Suppressor macrophage (primary cell): Measurements from ENCODE around the gene DCAF15.
A peak's percentile ranks its signal among the peaks of the same experiment; 100 is the strongest.

Experiments
- DNase-seq, 4 experiments: peaks; one replicate each; pipeline ENCODE4 v3.0.0-alpha.2; 2020 to 2022

The DCAF15 gene

DNA sequence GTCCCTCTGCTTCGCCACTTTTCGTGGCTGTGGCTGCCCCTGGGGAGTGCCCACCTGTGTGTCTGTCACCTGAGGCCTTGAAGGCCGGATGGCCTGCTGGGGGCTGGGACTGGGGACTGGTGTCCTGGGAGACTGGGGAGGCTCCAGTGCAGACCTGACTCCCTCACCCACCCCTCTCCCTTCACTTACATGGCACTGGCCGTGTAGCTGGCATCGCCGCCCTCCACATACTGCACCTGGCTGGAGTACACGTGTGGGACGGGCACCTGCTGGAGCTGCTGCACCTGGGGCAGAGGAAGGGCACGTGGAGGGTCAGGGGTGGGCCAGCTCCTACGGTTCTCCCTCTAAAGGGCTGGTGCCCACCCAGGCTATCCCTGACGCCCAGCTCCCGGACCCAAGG is 25.5 kb downstream of the DCAF15 start:
- DNase-seq = no peak

DNA sequence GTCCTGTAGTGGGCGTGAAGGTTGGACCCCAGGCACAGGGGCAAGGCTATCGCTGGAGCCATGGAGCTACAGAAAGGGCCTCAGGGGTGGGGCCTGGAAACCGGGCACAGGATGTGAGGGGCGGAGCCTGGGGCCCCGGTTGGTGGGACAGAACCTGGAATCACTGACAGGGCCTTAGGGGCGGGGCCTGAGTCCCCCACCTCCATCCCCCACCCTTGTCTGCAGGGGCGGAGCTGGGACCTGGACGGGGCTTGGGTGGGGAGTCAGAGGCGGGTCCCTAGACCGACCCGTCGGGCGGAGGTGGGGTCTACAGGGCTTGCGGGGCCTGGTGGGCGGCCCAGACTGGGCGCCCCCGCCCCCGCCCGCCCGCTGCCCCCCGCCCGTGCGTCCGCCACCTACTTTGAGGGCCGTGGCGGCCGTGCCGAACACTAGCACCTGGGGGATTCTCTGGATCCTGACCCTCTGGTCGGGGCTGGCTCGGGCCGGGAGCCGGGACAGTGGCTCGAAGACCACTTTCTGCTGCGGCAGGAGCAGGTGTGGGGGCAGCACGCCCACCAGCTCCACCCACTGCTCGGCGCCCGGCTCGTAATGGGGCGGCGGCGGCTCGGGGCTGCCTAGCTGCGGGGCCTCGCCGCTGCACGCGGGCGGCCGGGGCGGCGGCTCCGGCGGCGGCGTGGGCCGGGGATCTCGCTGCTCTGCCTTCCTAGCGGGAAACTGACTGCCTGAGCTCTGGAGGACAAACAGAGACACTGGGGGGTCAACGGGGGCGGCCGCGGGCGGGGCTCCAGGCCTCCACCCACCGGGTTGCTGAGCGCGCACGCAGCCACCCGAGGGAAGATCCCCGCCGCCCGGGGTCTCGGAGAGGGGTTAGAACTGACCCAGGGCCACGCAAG is 26.3 kb downstream of the DCAF15 start:
- DNase-seq = peak in 3 of 4 experiments; percentile 10 to 49 (median 39)

DNA sequence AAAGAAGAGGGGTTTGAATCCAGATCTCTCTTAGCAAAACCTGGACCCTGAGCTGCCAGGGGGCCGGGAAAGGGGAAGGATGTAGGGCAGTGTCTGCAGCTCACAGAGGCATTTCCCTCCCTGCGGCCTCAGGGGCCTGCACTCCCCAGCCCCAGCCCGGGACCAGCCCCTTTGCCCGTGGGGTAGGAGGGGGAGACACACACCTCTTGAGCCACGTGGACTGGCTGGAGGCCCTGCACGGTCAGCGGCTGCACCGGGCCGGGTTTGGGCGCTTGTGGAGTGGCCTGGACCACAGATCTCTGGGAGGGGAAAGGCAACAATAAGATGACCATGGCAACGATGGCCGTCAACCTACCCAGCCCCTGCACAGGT is 26.9 kb downstream of the DCAF15 start:
- DNase-seq = peak; percentile 21 to 48 (median 36)

DNA sequence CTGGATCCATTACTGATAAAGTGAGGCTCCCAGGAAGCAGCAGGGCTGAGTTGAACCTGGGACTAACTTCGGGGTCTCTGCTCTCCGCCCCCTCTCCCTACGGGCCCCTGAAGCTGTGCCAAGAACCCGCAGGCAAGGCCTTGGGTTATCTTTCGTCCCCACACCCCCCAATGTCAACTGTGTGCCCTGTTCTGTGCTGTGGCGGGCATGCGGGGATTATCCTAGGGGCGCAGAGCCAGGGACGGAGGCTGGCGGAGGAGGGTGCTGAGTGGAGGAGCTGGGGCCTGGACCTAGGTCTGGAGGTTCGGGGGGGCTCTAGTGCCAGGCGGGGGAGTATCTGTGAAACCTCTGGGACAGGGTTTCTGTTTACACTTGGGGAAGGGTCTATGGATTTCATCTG is 27.4 kb downstream of the DCAF15 start:
- no peak for DNase-seq

DNA sequence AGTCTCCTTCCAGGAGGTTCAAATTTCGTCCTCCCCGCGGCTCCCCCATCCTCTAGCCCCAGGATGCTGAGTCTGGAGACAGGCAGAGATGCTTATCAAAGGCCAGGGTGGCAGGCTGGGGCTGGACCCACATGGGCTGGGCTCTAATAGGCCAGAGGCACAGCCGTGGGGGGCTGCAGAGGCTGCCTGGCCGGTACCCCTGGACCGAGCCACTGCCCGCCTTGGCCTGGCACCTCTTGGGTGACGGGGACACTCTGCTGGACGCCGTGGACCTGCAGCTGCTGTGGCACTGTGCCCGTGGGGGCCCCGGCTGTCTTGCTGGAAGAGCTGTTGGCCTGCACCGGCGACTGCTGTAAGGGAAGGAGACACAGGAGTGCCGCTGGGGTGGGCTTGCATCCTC is 28.0 kb downstream of the DCAF15 start:
- no peak for DNase-seq

DNA sequence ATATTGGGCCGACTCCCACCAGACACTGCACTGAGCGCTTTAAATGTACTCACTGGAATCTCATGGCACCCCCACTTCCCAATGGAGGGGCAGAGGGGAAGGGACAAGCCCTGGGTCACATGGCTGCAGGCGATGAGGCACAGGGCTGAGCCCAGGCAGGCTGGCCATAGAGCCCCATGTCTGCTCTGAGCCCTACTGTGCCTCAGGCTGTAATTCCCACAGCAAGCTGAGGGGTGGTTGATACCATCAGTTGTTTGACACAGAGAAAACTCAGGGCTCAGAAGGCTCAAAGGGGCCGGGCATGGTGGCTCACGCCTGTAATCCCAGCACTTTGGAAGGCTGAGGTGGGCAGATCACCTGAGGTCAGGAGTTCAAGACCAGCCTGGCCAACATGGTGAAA is 28.7 kb downstream of the DCAF15 start:
- no peak for DNase-seq

DNA sequence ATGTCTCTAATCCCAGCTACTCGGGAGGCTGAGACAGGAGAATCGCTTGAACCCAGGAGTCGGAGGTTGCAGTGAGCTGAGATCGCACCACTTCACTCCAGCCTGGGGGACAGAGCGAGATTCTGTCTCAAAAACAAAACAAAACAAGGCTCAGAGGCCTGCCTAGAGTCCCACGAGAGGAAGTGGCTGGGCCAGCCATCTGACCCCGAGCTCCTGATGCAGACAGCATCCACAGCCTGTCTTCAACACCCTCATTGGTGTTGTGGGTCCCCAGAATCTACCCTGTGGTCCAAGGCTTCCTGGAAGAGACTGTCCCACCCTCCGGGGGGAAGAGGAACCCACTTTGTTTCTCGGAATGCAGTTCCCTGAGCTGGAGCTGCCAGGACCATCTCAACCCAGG is 29.2 kb downstream of the DCAF15 start:
- DNase-seq = no peak

DNA sequence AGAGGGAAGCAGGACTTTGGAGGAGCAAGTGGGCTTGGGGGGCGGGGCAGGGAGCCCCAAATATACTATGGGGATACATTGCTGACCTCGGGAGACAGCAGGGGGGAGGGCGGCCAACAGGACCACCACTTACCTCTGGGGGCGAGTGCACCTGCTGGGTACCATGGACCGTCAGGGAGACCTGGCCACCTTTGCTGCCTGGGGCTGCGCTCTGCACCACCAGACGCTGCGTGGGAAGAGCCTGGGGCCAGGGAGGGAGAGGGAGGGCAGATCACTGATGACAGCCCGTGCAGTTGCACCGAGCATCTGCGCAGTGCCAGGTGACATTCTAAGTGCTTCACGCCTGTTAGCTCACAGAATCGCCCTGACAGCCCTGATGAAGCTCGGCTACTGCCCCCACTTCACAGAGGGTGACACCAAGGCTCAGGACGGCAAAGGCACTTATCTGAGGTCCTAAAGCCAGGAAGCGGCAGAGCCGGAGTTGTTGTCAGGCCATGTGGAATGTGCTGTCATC is 29.7 kb downstream of the DCAF15 start:
- DNase-seq = no peak

DNA sequence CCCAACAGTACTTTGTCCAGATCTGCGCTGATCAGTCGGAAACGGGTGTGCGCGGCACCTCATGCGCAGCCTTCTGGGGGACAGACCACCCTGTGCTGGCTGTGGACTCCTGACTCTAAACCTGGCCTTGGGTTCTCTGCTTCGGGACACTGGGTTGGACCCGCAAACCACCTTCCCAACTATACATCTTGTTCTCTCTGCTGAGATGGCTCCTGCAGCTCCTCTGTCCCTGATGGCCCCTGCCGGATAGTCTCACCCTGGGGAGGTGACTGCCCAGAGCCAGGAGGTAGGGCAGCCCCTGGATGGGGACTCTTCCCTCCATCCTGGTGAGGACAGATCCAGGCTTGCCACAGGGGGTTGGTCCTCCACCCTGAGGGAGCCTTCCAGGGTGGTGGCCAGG is 30.5 kb downstream of the DCAF15 start:
- DNase-seq = no peak

DNA sequence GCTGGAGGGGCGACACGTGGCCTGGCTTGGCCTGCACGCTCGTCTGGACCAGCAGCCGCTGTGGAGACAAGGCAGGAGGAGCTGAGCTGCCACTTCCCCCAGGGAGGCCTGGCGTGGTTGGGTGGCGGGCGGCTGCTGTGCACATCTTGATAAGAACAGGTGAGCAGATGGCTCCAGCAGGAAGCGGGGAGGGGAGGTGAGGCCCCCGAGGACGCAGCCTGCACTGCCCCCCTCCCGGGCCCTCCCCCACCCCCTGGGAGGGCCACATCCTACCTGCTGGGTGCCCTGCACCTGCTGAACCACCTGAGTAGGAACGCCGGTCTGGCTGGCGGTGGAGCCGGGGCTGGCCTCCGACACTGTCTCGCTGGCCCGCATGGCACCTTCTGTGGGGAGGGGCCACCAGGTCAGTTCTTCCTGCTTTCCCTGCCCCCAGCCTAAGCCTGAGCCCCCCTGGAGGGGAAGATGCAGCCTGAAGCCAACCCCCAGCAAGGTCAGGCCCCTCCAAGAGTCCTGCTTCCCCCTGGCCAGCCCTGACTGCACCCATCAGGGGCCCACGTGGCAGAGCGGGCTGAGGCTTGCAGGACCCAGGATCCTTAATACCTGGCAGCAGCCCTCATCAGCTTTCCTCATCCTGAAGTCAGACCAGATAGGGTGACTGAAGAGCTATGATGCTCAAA is 31.0 kb downstream of the DCAF15 start:
- DNase-seq = no peak

DNA sequence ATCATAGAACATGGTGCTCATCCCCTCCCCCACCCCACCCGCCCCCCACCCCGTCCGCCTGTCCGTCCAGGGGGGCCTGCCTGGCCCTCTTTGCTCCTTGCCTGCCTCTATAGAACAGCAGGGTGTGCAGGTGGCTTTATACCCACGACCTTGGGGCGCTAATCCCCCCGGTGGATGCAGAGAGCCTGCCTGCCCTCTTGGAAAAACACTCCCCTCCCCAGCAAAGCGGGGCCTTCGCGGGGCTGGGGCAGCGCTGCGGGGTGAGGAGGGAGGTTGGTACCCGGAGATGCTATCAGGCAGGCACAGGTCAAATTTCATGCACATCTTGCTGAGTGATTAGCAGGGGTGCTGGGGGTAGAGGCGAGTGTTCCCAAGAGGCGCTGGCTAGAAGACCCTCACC is 31.9 kb downstream of the DCAF15 start:
- no peak for DNase-seq

DNA sequence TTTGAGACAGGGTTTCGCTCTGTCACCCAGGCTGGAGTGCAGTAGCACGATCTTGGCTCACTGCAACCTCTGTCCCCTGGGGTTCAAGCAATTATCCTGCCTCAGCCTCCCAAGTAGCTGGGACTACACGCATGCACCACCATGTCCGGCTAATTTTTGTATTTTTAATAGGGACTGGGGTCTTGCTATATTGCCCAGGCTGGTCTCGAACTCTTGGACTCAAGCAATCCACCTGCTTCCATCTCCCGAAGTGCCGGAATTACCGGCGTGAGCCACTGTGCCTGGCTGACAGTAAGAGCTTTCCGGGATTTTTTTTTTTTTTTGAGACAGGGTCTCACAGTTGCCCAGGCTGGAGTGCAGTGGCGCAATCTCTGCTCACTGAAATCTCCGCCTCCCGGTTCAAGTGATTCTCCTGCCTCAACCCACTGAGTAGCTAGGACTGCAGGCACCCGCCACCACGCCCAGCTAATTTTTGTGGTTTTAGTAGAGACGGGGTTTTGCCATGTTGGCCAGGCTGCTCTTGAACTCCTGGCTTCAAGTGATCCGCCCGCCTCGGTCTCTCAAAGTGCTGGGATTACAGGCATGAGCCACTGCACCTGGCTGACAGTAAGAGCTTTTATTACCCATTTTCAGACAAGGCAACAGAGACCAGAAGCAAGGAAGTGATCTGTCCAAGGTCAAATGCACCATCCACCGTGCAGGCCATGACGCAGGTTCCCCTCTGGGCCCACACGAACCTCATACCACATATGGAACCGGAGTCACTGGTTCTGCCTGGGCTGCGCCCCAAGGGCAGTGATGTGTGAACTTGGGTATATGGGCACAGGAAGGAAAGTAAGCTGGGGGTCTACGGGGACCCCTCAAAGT is 32.8 kb downstream of the DCAF15 start:
- peak; percentile 49 to 70 (median 64) for DNase-seq

DNA sequence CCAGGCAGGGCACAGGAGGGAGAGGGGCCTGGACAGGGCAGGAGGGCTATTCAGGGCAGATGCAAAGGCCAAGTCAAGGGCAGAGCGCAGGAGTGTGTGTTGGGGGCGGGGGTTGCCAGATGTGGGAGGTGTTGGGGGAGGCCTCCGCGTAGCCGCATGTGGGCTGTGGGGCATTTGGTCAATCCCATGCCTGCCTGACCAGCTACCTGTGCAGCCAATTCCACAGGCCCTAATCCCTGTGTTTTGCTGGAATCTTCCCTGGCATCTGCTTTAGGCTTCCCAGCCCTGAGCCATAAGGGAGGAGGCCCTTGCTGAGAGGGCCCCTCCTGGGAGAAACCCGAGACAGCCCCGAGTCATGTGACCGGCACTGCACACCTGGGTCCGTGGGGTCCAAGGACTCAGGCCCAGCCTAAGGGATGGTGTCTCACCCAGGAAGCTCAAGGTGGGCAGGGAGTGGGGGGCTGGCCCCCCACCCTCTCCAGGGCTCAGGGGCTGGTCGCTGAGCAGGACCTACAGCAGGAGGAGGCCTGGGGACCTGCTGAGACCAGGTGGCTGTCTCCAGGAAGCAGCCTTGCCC is 33.5 kb downstream of the DCAF15 start:
- no peak for DNase-seq

DNA sequence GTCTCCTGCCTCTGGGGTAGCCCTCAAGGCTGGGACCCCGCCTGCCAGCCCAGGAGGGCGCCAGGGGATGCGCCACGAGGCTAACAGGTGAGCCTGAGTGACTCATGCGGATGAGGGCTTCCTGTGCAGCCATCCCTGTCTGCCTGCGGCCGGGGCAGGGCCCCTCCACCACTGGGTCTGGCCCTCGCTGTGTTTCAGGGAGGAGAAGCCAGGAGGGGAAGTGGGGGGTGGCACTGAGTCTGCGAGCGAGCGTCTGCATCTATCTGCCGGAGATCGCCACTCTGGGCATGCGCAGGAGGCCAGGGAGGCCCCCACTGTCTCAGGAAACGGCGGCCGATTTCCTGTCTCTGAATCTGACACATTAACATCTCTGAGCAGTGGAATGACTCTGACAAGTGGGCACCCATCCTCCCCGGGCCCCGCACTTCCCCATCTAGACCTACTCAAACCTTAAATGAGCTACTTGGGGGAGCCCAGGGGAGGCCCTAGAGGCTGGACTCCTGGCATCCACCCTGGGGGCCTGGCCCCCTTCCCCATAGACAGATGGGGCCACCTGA is 34.1 kb downstream of the DCAF15 start:
- DNase-seq = peak; percentile 96 to 97 (median 97)

DNA sequence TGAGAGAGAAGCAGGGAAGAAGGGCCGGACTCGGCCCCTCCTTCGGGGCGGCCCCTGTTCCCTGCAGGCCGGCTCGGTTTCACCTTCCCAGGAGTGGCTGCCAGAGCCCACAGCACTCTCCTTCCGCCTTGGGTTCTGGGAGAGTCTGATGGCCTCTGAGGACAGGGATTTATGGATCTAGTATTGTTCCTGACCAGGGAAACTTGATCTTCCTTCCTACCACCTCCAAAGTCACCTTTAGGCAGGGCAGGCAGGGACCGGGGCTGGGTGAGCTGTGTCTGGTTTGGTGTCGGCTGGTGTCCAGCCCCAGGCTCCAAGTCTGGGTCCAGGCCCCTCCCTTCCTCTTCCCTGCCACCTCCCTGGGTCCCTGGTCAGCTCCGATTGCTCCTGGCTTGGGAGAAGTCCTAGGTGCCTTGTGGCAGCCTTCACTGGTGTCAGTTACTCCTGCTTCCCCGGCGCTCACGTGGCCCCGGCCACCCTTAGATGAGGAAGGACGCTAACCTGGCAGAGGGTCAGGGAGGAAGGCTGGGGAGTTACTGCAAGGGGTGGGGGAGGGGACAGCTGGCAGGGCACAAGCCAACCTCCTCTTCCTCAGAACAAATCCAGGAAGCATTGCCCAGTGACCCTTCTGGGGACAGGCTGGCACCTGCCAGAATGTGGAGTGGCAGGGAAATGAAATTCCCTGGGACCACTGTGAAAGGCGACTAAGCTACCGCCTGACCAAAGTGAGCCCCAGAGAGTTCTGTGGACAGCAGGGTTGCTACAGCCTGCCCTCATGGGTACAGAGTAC is 35.0 kb downstream of the DCAF15 start:
- DNase-seq = peak; percentile 42 to 74 (median 58)

DNA sequence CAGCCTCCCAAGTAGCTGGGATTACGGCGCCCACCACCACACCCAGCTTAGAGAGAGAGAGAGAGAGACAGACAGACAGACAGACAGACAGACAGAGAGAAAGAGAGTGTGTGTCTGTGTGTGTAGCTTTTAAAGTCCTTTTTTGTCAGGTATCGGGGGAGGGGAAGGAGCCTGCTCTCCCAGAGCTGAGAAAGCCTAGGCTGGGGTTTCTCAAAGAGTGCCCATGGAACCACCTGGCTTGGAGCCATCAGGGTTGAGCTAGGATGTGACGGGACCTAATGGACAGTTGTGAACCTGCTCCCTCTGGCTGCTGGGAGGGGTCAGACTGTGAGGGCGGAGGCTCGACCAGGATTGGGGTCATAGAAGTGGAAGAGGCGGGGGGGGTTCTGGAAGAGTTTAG is 37.2 kb downstream of the DCAF15 start:
- no peak for DNase-seq

DNA sequence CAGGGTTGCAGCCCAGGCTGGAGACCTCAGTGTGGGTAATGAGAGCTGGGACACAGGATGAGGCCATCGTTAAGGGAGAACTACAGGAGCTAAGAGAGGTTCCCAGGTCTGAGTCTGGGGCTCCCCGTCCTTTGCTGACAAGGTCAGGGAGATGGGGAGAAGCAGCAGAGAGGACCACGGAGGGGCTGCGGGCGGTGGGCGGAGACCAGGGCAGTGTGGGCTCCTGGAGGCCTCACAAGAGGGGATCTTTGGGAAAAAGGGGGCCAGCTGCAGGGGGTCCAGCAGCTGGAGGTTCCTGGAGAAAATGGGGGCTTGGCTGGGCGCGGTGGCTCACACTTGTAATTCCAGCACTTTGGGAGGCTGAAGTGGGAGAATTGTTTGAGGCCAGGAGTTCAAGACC is 37.8 kb downstream of the DCAF15 start:
- DNase-seq = no peak

DNA sequence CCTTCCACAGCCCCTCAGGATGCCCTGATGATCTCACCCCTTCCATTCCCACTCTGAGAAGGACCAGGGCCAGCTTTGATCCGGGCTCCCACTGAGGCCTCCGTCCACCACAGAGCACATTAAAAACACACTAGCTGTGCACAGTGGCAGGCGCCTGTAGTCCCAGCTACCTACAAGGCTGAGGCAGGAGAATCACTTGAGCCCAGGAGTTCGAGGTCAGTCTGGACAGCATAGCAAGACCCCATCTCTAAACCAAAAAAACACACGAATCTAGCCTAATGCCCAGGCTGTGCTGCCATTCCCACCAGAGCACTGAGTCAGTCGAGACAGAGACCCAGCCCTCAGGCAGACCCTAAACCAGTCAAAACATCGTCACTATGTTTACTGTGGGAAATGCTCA is 39.7 kb downstream of the DCAF15 start:
- DNase-seq = no peak

DNA sequence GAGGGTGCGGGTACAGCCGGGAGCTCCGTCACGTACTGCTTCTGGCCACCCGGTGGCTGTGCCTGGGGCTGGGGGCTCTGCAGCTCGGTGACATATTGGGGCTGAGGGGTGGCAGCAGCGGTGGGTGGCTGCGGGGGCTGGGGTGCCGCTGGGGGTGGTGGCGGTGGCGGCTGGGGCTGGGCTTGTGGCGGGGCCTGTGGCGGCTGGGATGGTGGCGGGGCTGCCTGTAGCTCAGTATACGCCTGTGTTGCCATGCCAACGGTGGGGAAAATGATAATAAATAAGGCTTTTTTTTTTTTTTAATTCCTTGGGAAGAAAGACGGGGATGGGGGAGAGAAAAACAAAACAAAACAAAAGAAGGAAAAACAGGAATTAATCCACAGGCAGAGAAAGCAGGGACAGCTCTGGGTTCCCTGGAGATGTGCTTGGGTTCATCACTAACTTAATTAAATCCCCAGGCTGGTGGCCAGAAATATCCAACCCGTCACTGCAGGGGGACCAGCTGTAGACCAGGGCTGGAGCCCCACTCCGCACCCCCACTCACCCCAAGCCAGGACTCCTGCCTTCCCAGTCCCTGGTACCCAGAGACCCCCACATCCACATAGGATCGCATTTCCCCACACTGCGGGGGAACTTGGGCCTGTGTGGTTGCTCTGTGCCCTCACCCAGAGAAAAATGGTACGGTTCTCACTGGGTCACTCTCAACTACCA is 41.4 kb downstream of the DCAF15 start:
- DNase-seq = no peak

DNA sequence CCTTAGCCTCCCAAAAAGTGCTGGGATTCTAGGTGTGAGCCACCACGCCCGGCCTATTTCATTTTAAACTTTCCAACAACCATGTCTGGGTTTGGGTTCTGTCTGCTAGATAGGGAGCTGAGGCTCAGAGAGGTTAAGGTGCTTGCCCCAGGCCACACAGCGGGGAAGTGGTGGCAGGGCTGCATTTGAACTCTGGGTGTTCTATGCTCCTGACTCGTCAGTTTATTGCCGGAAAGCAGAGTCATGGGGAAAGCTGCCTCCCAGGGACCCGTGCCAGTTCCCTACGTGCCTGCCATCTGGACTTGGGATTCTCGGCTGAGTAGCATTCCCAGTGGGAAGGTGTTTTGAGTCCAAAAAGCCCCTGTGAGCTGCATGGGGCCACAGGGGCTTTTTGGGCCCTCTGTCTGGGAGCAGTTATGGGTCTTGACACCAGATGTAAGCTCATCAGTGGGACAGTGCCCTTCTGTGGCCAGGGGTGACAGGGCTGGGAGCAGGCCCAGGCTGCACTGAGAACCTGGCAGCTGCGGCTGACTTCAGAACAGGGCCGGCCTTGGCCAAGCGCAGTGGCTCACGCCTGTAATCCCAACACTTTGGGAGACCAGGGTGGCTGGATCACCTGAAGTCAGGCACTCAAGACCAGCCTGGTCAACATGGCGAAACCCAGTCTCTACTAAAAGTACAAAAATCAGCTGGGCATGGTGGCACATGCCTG is 42.9 kb downstream of the DCAF15 start:
- no peak for DNase-seq
